ENCODE results near the gene ZNF575. TPM values are rescaled to one million over a fixed set of nuclear protein-coding genes. Genes with fewer than 3 reads are reported as not detected.
A peak's percentile ranks its signal among the peaks of the same experiment; 100 is the strongest.
"Not testable (repeated sequence)": the region's sequence is repeated elsewhere in the genome, so short reads cannot be mapped to it uniquely, and the experiment has no call there.

Gene ZNF575
- total RNA-seq, 1 donor from 2014 or later, result 1.7 TPM

DNA sequence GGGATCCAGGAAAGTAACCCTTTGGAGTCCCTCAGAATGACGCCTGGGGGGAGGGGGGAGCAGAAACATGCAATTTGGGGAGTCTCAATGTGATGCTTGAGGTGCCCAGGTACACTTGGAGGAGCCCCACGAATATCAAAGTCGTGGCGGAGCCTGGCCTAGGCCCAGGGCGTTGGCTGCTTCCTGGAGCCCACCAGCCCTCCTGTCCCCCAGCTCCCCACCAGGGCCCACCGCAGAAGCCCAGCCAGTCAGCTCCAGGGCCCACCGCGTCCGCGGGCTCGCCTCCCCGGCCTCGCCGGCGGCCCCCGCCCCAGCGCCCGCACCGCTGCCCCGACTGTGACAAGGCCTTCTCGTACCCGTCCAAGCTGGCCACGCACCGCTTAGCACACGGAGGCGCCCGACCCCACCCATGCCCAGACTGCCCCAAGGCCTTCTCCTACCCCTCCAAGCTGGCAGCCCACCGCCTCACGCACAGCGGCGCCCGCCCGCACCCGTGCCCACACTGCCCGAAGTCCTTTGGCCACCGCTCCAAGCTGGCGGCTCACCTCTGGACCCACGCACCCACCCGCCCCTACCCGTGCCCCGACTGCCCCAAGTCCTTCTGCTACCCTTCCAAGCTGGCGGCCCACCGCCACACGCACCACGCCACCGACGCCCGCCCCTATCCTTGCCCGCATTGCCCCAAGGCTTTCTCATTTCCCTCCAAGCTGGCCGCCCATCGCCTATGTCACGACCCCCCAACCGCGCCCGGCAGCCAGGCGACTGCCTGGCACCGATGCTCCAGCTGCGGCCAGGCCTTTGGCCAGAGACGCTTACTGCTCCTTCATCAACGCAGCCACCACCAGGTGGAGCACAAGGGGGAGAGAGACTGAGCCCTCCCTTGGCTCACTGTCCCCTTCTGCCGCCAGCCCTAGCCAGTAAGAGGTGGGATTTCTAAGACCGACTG is 2.1 kb downstream of the ZNF575 start:
- intact Hi-C loops (cut with DNase I), result loop anchor here (1.0 to 10.0 kb wide), 3 partner anchors 62 to 250 kb away; partner anchors contain the start of genes IRGQ, KCNN4 and ZNF576
- peak; percentile 76 for DNase-seq (ENCODE audit: low spot score)

DNA sequence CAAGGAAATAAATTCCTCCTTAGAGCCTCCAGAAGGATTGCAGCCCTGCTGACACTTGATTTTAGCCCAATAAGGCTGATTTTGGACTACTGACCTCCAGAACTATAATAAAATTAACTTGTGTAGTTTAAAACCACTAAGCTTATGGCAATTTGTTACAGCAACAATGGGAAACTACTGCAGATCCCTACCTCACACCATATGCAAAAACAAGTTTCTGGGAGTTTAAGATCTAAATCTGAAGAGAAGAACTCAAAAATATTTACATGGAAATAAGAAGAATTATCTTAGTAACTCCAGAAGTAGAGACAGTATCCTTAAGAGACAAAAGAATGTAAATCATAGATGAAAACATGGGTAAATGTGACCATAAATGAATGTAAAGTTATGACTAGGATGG is 5.9 kb downstream of the ZNF575 start:
- DNase-seq (ENCODE audit: low spot score), result no peak
- intact Hi-C loops (cut with DNase I), result loop anchor here (10.0 kb wide), 1 partner anchor 246 kb away; the partner anchor contains the start of gene KCNN4

DNA sequence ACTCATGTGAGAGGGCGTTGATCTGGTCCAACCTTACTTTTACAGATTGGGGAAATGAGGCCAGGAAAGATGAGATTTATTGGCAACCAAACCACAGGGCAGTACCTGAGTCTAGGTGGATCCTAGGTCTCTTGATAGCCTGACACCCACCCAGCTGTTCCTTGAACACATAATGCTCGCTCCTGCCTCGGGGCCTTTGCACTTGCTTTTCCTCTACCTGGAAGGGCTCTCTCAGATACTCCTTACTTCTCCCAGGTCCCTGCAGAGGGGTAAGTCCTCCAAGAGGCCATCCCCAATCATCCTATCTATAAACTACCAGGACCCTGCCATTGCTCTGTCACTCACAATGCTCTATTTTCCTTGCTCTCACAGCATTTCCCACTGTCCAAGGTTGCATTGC is 7.4 kb downstream of the ZNF575 start:
- intact Hi-C loops (cut with DNase I), result no loop called here
- DNase-seq (ENCODE audit: low spot score), result no peak

DNA sequence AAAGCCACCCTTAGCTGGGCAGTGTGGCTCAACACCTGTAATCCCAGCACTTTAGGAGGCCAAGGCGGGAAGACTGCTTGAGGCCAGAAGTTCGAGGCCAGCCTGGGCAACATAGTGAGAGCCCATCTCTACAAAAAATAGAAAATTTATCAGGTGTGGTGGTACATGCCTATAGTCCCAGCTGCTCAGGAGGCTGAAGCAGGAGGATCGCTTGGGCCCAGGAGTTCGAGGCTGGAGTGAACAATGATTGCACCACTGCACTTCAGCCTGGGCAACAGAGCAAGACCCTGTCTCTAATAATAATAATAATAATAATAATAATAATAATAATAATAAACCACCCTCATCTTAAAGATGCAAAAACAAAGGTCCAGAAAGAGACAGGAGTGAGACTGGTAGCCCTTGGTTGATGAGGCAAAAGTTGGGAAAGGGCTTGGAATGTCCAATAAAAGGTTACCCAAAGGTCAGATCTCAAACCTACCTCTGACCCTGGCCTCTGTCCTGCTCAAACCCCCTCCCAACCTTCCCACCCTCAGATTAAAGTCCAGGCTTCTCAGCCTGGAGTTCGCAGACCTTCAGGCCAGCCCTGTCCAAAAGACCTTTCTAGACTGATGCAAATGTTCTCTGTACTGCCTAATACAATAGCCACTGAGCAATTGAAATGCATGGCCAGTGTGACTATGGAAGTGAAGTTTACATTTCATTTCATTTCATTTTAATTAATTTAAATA is 9.1 kb downstream of the ZNF575 start:
- no peak for DNase-seq (ENCODE audit: low spot score)
- intact Hi-C loops (cut with DNase I), result no loop called here

DNA sequence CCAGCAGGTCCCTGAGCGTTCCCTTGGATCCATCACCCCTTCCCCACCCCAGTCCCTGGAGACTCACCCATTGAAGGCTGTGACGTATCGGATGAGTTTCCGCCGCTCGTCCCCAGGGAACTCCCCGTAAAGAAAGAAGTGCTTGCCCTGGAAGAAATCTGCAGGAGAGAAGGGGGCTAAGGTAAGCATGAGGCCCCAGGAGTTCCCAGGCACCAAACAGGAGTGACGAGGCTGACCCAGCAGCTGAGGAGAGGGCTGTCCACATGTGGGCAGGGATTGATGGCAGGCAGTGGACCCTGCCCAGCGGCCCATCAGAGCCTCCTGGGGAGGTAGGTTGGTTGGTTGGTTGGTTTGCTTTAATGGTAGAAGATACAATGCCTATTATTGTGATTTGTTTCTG is 11.1 kb downstream of the ZNF575 start:
- DNase-seq (ENCODE audit: low spot score), result no peak
- intact Hi-C loops (cut with DNase I), result no loop called here

DNA sequence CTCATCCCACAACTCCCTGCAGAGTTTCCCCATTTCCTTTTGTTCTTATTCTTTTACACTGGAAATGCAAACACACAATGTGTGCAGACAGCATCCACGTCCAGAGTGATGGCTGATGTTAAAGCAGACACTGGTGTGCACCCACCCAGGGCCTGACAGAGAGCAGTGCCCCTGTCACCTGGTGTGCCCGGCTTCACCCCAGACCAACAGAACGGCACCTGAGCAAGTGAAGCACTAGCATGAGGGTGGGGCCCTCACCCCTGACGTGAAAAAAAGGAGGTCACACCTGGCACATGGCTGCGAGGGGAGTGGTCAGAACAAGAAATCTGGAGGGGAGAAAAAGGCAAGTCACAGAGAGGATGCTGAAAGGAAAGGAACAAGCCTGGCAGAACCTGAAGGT is 12.3 kb downstream of the ZNF575 start:
- no peak for DNase-seq (ENCODE audit: low spot score)
- intact Hi-C loops (cut with DNase I), result no loop called here

DNA sequence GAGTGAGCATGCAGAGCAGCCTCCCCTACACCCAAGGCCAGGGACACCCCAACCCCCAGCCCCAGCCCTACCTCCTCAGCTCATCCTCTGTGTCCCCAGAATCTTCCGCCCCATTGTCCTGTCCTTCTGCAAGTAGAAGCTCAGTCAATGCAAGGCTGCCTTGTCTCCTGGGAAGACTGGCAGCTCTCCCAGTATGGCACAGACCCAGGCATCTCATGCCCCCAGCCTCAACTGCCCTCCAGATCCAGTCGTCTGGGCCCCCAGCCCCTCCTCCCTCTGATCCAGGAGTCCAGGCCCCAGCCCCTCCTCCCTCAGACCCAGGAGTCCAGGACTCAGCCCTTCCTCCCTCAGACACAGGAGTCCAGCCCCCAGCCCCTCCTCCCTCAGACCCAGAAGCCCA is 13.0 kb downstream of the ZNF575 start:
- no peak for DNase-seq (ENCODE audit: low spot score)
- intact Hi-C loops (cut with DNase I), result no loop called here

DNA sequence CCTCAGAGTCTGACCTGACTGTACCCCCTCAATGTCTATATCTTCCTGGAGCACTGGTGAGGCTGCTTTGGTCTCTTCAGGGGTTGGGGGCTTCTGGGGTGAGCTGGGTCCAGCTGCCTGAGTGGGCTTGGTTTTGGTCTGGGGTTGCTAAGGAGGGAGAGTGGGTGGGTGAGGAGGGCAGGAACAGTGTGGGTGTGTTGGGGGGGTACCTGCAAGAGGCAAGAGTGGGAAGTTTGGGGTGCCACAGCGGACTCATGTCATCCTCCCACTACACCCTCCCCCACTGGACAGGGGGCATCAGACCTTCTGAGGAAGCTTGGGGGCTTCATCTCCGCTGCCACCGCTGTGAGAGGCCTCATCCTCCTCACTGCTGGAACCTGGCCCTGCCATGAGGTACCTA is 13.6 kb downstream of the ZNF575 start:
- intact Hi-C loops (cut with DNase I), result no loop called here
- no peak for DNase-seq (ENCODE audit: low spot score)

DNA sequence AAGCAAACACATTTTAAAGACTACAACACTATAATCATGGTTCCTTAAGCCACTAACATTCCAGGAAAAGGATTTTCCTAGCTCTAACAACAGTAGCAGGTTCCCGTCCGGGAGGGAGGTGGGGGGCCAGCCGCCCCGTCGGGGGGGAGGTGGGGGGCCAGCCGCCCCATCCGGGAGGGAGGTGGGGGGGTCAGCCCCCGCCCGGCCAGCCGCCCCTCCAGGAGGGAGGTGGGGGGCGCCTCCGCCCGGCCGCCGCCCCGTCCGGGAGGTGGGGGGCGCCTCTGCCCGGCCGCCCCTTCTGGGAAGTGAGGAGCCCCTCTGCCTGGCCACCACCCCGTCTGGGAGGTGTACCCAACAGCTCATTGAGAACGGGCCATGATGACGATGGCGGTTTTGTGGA is 14.9 kb downstream of the ZNF575 start:
- intact Hi-C loops (cut with DNase I); DNase-seq (ENCODE audit: low spot score): not testable (repeated sequence)

DNA sequence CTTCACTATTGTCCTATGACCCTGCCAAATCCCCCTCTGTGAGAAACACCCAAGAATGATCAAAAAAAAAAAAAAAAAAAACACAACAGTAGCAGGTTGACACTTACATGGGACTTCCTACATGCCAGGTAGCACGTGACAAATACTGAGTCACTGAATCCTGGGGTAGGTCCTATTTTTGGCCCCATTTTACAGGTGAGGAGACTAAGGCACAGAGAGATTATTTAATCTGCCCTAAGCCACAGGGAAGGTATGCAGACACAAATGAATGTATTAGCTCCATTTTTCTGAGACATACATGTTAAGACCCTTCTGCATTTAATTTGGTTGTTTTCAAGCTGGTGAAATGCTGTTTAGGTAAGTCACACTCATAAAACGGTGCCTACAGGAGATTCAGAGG is 15.7 kb downstream of the ZNF575 start:
- no peak for DNase-seq (ENCODE audit: low spot score)
- intact Hi-C loops (cut with DNase I), result no loop called here

DNA sequence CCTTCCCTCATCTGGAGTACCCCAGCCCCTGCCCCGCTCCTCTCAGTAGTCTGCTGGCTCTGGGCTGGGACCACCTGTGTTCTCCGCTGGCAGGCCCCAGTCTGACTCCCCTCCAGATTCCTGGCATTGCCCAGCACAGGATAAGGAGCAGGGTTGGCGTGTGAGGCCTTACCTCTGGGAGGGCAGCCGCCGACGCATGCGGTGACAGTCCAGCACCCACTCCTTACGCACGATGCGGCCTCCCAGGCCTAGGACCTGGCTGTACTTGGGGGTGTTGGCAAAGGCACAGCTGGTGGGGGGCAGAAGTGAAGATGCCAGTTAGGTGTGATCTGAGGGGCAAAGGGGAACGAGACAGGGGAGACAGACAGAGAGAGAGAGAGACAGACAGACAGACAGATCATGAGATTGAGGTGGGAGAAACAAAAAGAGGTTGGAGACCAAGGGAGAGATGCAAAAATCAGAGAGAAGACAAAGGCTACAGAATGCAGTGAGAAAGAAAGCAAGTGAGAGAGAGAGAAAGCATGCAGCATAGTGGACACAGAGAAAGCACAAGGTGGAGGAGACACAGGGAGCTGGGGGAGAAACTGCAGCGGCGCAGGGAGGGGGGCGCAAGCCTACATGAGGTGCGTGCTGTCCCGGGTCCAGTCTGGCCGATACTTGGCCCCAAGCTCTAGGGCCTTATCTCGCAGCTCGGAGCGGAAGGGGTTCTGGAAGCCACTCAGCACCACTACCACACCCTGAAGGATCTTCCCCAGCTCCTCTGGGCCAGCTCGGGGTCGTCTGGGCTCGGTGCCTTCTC is 18.6 kb downstream of the ZNF575 start:
- DNase-seq (ENCODE audit: low spot score), result no peak
- intact Hi-C loops (cut with DNase I), result loop anchor here (5.0 kb wide), 1 partner anchor 101 kb away; no protein-coding TSS in a partner anchor

DNA sequence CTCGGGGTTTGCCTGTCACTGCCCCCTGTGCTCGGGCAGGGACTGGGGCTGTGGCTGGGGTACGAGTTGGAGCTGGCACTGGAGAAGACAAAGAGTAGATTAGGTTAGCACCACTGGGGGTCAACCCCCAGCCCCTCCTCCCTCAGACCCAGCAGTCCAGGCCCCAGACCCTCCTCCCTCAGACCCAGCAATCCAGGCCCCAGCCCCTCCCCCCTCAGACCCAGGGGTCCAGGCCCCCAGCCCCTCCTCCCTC is 19.1 kb downstream of the ZNF575 start:
- intact Hi-C loops (cut with DNase I), result loop anchor here (5.0 kb wide), 1 partner anchor 100 kb away; no protein-coding TSS in a partner anchor
- no peak for DNase-seq (ENCODE audit: low spot score)

DNA sequence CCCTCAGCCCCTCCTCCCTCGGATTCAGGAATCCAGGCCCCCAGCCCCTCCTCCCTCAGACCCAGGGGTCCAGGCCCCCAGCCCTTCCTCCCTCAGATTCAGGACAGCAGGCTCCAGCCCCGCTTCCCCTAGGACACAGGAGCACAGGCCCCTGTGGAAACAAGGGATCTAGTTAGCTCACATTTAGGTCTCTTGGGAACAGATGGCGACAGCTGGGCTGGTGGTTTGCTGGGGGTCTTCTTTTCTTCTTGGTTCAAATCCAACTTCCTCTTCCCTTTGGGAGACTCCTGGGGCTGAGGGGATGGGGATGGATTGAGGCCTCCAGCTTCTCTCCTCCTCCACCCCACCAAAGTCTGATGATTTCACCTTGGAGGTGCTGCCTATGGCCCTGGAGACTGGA is 19.6 kb downstream of the ZNF575 start:
- no peak for DNase-seq (ENCODE audit: low spot score)
- intact Hi-C loops (cut with DNase I), result loop anchor here (5.0 kb wide), 1 partner anchor 100 kb away; no protein-coding TSS in a partner anchor

DNA sequence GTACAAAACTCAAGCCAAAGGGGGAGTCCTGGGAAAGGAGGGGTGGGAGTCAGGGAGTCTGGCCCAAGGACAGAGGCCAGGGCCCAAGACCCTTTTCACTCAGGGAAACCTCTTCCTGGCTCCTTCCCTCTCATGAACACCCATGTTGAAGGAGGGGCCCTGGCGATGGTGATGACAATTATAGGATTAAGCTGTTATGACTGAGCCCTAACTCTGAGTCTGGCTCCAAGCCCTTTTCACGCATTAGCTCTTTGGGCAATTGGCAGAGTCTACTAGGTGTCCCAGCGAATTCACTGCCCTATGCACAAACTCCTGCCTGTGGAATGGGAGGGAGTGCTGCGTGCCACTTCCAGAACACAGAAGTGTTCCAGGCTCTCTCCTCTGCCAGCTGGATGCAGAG is 20.7 kb downstream of the ZNF575 start:
- intact Hi-C loops (cut with DNase I), result loop anchor here (5.0 kb wide), 1 partner anchor 99 kb away; no protein-coding TSS in a partner anchor
- no peak for DNase-seq (ENCODE audit: low spot score)

DNA sequence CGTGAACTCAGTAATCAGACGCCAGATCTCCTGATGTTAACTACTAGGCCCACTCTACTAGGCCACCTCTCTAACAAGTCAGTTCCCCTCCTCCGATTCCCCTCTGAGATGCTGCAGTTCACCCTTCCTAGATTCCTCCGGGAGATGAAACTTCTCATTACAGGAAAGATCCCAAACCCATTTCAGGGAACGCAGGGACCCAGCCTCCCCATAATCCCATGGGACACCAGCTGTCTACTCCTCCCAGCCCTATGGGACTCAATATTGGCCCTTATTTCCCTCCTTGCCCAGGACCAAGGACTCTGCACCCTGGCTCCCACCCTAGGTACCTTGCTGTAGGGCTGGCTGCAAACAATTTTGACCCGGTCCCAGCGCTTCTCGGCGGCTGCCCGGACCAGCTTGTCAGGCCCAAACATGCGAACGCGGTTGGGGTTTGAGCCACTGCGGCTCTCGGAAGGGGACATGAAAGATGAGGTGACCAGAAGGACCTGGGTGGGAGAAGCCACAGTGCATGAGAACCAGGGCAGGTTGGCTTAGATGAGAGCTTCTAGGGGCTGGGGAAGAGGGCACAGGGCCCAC is 21.4 kb downstream of the ZNF575 start:
- DNase-seq (ENCODE audit: low spot score), result no peak
- intact Hi-C loops (cut with DNase I), result loop anchor here (5.0 kb wide), 1 partner anchor 98 kb away; no protein-coding TSS in a partner anchor

DNA sequence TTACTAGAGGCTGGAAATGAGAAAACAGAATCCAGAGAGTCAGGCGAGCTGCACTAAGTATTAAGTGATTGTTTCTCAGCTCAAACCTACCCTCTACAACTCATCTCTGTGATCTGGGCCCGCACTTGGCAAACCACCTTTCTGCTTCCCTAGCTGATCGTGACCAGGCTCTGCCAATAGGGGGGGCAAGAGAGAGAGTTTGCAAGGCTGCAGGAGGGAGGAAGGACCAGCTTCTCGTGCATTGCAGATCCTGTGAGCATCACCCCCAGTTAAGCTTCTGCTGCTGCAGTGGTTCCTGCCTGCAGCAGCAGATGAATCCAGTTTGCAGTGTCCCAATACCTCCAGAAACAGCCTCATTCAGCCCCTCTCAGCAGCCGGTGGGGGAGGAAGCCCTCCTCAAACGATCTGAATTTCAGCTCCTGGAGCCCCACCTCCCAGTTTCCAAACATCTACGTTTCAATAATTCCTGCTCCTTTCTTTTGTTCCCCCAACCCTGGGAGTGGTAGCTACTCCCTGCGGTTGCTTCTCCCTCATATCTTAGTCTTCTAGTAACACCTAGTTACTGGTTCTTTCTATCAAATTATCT is 22.3 kb downstream of the ZNF575 start:
- intact Hi-C loops (cut with DNase I), result no loop called here
- peak; percentile 83 for DNase-seq (ENCODE audit: low spot score)

DNA sequence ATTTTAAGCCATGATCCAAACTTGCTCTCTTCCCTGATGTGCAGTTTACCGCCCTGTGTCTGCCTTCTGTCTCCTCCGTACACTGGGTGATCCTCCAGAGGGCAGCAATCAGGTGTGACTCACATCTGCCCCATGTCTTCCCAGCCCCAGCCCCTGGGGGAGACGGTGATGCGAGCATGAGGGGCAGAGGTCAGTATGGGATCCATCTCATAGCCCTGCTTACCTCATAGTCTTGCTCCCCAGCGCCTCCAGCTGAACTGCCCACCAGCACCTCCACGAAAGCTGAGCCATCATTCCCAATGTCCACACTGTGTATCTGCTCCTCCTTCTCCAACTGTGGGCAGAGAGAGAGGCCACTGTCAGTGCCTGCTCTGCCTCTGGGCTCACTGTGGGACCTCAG is 27.7 kb downstream of the ZNF575 start:
- no peak for DNase-seq (ENCODE audit: low spot score)
- intact Hi-C loops (cut with DNase I), result no loop called here

DNA sequence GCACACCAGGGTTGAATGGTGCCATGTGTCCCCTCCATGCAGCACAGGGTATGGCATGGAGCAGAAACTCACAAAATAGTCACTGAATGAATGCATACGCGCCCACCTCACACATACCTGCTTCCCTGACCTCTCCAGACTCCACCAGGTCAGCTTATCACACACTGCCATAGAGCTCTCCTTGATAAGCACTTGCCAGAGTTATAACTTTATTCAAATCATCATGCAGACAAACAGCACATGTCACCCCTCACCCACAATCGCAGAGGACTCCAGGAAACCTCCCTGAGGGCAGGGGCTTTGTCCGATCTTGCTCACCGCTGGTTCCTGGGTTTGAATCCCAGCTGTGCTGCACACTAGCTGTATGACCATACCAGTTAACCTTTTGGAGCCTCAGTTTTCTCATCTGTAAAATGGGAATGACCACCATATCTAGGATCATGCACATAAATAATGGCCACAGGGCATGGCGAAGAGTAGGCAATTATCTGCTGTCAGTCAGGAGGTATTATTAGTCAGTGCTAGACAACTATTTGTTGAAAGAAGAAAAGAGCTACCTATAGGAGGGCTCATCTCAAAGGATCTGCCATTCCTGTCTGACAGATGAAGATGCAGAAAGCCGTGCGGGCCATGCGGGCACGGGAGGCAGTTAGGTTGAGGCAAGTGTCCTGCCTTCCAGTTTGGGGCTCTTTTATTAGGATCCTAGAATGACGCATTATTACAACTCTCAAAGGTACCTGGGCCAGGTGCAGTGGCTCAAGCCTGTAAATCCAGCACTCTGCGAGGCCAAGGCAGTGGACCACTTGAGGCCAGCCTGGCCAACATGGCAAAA is 28.4 kb downstream of the ZNF575 start:
- DNase-seq (ENCODE audit: low spot score), result no peak
- intact Hi-C loops (cut with DNase I), result no loop called here

Data from cardiac septum (tissue), 1 donor.